Keratinocyte (primary cell): ENCODE data around the gene SEMA3F.

Source experiments
- CTCF ChIP-seq, 3 experiments: IDR thresholded peaks in 1 of 3; conservative IDR thresholded peaks in 1 of 3; optimal IDR thresholded peaks in 1 of 3; 2 replicates in 2 of 3; 3 replicates in 1 of 3; pipeline versions ENCODE3 to v1.5.1; 2011; ENCODE audit warnings: low read length in 3 of 3, mild to moderate bottlenecking in 3 of 3, moderate library complexity in 2 of 3, control low read depth in 1 of 3, inconsistent platforms in 1 of 3; ENCODE audit not compliant: insufficient read depth in 2 of 3; ENCODE audit errors: extremely low read depth in 1 of 3
- EZH2 ChIP-seq: IDR thresholded peaks from one replicate; pipeline ENCODE4 v1.6.1; 2012; ENCODE audit warnings: inconsistent platforms, mild to moderate bottlenecking, low read length, moderate library complexity

DNA sequence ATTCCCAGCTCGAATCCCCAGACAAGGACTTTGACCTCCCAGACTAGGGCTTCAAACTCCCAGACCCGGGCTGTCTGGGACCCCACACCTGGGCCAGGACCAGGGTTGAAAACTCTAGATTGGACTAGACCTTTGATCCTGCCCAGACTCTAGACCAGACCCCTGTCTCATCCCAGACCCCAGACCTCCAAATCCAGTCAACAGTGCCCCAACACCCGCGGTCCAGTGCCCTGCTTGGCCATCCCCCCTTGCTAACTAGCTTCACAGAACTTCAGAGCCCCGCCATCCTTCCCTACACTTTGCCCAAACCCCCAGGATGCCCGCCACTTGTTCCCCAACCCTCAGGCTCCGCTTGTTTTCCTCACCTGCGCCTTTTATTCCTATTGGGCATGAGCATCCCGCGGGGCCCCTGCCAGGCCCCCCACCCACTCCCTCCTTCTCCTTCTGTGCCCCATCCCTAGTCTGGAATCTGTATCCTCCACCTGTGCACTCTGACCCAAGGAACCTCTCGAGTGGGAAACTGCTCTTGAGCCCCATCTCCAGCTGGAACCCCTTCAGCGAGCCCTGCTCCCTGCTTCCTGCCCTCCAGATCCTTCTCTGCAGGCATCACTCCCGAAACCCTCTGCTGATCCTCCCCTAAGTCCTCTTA is 81.5 kb downstream of the SEMA3F start:
- no peak for TF ChIP-seq CTCF (optimal IDR thresholded peaks at IDR 0.05 in 1 of 3, IDR thresholded peaks at IDR 0.05 in 1 of 3, conservative IDR thresholded peaks at IDR 0.05 in 1 of 3; ENCODE audit: extremely low read depth in 1 of 3, insufficient read depth in 2 of 3, low read length in 3 of 3)
- TF ChIP-seq EZH2: no peak
